Forelimb muscle (tissue), 1 donor: Measurements from ENCODE around the gene CASP2. TPM values are rescaled to one million over a fixed set of nuclear protein-coding genes. Genes with fewer than 3 reads are reported as not detected.

Experiments used
- DNase-seq: peaks from one replicate; pipeline ENCODE4 v3.0.0-alpha.2; 2013; ENCODE audit warnings: low read depth
- polyA plus RNA-seq: library from polyadenylated mRNA; unstranded; fragments of 120-200 nt; gene quantifications from one replicate; pipeline ENCODE4 v1.2.1, GENCODE V29; 2013; ENCODE audit not compliant: insufficient read length

The CASP2 gene
- 20.3 TPM for polyA plus RNA-seq

DNA sequence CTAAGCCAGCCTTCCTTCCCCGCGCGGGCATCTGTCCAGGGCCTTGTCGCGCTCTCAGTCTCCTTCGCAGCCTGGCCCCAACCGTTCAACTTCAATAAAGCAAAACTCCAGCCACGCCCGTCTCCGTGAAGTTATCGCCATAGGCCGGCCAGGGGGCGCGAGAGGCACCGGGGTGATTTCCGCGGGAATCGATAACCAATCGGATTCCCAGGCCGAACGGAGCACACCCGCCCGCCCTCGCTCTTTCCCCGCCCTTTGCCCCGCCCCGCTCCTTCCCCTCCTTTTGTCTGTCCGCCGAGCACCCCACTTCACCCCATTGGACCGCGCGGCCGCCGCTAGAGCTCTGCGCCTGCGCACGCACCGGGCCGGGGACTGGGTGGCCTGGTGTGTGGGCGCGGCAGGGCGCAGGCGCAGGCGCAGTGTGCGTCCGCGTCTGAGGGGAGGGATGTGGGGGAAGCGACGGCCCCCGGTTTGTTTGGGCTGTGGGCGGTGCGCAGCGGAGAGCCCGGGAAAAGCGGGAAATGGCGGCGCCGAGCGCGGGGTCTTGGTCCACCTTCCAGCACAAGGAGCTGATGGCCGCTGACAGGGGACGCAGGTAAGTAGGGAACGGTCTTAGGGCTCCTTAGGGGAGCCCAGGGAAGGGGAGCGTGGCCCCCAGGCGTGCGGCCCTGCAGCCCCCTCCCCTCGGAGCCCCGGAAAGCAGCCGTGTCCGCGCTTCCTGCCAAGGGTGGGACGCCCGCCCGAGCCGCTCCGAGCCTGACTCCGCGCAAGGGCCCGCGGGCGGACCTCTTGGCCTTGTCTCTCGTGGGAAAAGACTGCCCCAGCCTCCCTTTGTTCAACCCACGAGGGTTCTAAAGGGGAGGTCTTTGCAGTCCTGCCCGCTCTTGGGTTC, at the start of gene CASP2:
Gene CASP2 (plus strand): TSS at position 417 of the 892 bp plus-strand sequence. CDS start 105 bp downstream, at position 522.
- peak; percentile 82 for DNase-seq

DNA sequence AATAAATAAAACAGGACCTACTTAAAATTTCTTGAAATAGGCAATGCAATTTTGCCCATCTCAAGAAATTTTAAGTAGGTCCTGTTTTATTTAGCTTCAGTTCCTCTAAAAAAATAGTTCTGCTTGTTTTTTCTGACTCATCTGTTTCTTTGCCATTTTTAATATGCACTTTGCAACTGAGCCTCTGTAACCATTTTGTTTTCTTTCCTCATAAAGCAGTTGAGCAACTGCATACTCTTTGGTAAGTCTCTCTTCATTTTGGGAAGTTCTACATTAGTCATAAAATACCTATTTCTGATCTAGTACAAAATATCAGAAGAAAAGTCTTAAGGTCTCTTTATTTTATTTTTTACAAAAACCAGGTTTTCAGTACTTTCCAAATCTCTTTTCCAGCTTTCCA, 48.3 kb upstream of the CASP2 start:
- no peak for DNase-seq

DNA sequence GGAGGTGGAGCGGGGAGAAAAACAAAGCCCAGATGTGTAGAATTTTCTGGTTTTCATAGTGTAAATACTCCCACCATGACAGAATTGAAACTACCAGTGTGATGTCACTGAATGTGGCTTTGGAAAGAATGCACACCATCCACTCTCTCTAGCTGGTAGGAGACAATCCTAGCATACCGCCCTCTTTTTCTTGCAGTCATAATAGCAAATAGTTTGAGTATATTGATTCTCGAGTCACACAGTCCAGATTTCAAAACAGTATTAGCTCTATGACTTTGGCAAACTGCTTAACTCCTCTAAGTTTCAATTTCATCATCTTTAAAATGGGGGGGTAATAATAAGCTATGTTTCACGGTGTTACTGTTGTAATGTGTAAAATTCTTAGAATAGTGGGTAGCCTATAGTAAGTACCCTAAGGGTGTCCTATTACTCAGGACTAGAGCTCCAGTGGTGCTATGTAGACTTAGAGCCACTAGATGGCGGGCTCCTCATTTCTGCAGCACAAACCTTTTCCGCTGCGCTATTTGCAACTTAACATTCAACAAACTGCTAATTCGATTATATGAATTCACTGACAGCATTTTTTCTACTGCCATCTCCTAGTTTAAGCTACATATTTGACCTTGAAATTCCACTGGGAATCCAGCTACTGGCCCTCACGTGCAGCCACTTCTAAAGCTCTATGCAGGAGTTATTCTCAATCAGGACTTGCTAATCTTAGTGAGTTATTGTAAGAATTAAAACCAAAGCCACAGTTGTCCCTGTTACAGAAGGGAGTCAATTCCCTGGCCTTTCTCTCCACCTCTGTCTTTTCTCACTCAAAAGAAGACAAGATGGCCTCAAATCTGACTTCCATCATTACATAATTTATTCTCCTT, 47.6 kb upstream of the CASP2 start:
- peak; percentile 62 for DNase-seq

DNA sequence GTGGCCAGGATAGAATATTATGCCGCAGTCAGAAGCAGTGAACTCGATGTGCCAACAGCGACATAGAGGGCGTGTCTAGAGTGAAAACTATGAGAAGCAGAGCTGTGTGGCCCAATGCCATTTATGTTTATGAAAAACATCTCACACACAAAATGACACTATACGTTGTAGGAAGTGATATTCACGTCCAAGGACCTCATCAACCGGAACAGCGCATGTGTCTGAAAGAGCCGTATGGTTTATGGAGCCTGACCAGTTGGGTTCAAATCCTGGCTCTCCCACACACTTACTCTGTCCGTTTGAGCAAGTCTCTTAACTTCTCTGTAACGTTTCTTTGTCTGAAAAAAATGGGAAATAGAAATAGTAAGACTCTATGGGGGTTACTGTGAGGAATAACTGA, 45.8 kb upstream of the CASP2 start:
- no peak for DNase-seq

DNA sequence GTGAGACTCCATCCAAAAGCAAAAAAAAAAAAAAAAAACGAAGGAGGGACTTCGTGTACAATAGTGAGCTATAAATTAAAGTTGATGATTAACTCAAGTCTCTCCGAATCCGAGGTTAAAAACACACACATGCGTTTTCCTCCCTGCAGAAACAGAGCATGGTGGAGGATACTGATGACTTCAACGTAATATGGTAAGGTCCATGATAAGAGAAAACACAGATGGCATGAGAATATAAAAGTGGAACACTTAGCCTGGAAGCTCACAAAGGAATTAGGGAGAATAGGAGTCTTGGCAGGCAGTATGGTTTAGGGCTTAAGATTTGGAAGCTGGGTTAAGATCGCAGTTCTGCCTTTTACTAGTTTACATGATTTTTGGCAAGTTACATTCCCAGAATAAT, 45.0 kb upstream of the CASP2 start:
- no peak for DNase-seq

DNA sequence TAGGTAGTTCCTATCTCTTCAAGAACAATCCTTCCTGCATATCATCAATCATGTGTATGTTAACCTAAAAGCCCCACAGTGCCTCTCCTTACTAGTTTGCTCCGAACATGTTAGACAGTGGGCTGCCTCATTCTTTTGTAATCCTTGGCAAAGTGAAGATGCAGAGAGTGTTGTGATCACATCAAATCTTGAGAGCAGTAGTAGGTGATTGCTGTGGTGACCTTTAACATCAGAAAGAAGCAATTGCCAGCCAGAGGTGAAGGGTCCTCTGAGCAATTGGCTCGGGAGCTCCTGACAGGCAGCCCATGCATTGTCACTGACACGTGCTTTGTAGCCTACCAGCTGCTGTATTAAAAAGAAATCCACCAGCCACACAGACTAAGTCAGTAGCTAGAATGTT, 44.5 kb upstream of the CASP2 start:
- no peak for DNase-seq

DNA sequence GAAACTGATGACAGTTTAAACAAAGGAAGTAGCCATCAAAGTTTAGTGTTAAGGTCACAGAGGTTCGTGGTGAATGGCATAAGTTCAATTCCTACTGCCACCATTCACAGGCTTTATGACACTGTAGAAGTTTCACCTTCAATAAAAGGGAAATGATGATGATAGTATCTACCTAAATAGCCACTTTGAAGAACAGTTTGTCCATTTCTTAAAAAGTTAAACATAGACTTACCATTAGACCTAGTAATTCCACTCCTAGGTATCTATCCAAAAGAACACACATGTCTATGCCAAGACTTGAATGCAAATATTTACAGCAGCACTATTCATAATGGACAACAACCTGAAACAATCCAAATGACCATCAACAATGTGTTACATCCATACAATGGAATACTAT, 43.8 kb upstream of the CASP2 start:
- no peak for DNase-seq

DNA sequence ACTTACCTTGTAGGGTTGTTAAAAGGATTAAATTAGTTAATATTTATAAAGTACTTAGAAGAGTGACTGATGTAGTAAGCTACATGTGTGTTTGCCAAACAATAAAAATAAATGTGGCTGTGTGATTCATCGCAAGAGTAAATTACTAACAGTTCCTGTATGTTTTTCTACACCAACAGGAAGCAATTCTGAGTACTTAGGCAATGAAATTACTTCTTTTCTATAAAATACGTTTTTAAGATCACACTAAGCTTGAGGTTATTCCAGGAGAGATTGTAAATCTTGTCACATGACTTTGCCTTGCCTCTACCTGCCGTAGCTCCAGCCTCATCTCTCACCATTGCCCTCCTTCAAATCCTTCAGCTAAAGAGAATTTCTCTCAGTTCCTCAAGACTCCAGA, 43.0 kb upstream of the CASP2 start:
- no peak for DNase-seq

DNA sequence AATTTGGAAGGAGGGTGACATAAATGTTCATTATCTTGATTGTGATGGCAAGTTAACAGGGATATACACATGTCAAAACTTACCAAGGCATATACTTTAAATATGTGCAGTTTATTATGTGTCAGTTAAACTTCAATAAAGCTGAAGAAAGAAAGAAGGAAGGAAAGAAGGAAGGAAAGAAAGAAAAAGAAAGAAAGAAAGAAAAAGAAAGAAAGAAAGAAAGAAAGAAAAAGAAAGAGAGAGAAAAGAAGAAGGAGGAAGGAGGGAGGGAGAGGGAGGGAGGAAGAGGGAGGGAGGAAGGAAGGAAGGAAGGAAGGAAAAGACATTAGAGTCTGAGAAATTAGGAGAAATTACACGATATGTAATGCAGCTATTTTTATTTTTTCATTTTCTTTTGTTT, 40.8 kb upstream of the CASP2 start:
- DNase-seq, result no peak

DNA sequence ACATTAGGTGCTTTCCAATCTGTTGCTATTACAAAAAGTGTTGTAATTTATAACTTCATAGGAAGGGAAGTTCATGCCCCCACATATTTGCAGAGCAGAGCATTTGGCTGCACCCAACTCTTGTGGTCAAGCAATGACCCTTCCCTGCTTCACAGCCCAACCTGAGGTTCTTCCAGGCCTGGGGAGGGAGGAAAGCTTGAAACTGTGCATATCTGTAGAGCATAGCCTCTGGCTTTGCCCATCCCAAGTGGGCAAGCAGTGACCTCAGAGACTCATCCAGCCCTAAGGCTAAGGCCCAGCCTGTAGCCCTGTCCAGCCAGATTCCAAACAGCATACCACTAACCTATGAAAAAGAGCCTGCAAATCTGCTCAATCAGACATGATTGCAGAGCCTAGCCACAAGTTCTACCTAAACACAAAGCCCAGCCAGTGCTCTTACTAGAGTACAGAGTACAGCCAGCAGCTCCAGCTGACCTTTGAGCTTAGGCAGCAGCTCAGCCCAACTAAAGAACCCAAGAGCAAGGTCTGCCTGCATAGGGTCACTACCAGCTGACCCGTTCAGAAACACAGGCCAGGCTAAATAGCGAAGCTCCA, 39.3 kb upstream of the CASP2 start:
- no peak for DNase-seq

DNA sequence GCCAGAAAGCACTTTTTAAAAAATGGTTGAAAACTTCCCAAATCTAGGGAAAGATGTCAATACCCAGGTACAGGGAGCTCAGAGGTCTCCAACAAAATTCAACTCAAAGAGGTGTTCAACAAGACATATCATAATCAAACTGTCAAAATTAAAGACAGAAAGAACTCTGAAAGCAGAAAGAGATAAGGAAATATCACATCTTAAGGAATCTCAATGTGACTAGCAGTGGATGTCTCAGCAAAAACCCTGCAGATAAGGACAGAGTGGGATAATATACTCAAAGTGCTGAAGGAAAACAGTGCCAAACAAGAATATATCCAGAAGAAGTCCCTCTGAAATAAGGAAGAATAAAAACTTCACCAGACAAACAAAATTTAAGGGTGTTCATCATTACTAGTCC, 38.0 kb upstream of the CASP2 start:
- no peak for DNase-seq

DNA sequence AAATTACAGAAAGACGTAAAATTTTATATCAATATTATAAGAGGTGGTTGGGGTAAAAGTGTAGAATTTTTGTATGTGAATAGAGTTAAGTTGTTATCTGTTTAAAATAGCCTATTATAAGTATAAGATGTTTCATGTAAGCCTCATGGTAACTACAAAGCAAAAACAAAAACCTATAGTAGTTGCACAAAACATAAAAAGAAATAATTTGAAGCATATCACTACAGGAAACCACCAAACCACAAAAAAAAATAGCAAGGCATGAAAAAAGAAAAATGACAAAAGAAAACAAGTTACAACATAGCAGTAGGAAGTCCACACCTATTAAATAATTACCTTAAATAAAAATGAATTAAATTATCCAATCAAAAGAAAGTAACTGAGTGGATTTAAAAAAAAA, 37.3 kb upstream of the CASP2 start:
- no peak for DNase-seq

DNA sequence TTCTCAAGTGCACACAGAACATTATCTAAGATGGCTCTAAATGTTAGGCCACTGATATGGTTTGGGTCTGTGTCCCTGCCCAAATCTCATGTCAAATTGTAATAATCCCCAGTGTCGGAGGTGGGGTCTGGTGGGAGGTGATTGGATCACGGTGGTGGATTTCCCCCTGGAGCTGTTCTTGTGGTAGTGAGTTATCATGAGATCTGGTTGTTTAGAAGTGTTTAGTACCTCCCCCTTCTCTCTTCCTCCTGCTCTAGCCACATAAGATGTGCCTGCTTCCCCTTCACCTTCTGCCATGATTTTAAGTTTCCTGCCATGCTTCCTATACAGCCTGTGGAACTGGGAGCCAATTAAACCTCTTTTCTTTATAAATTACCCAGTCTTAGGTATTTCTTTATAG, 36.1 kb upstream of the CASP2 start:
- no peak for DNase-seq

DNA sequence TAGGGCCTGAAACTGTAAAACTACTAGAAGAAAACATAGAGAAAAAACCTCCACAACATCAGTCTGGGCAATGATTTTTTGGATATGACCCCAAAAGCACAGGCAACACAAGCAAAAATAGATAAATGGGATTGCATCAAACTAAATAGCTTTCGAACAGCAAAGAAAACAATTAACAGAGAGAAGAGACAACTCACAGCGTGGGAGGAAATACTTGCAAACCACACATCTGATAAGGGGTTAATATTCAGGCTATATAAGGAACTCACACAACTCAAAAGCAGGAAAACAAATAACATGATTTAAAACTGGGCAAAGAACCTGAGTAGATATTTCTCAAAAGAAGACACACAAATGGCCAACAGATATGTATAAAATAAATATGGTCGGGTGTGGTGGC, 32.6 kb upstream of the CASP2 start:
- no peak for DNase-seq

DNA sequence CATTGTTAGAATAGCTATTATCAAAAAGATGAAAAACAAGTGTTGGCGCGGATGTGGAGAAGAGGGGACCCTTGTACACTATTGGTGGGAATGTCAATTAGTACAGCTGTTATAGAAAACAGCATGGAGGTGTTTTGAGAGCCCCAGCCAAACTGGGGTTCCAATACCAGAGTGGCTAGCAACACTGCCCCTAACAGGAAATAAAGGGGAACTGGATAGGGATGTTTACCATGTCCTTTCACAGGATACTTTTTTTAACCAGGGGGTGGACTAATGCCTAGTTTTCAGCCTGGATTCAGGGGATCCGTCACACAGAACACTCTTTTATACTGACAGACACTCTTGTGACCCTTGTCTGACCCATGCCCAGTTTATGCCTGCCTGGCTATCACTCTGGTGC, 31.8 kb upstream of the CASP2 start:
- DNase-seq, result no peak

DNA sequence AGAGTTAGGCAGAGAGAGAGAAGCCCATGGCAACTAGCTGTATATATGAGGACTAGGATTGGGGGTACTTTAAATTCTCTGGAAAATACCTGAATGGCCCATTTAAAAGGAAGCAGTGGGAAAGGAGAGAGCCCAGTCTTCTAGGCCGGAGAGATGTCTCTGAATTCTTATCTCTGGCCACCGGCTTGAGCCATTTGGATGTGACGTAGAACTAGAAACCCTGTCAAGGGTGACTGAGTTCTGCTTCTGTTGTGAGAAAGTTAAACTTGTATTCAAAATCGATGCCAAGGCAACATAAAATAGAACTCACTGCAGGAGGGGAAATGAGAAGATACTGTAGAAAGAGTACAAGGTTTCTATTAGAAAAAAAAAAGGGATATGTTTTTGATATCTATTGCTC, 31.2 kb upstream of the CASP2 start:
- DNase-seq, result no peak

DNA sequence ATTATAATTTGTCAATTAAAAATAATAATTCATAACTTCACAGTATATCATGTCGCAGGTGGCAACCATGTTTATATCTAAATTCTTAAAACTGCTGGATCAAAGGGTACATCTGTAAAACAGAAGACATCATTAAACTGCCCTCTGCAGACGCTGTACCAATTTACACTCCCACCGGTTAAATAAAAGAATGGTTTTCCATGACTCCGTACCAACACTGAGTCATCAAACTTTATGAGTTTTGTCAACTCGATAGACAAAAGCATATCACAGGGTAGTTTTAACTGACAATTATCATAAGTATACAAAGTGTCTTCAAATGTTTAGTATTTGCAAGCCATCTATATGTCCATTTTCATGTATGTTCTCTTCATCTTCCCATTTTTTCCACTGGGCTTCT, 30.6 kb upstream of the CASP2 start:
- DNase-seq, result no peak

DNA sequence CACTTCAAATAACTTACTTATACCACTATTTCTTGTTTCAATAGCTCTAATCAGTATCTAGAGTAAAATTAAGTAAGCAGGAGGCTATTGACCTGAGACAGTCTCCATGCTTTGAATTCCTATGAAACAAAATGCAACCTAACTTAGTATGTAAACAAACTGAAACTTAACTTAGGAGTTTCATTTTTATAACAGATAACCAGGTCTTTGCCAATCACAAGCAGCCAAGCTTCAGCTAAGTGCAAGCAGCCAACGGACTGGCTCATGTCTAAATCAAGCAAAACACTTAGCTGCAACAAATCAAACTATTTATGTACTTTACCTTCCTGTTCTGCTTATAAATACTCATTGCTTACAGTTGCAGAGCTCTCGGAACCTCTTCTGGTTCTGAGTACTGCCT, 29.3 kb upstream of the CASP2 start:
- no peak for DNase-seq

DNA sequence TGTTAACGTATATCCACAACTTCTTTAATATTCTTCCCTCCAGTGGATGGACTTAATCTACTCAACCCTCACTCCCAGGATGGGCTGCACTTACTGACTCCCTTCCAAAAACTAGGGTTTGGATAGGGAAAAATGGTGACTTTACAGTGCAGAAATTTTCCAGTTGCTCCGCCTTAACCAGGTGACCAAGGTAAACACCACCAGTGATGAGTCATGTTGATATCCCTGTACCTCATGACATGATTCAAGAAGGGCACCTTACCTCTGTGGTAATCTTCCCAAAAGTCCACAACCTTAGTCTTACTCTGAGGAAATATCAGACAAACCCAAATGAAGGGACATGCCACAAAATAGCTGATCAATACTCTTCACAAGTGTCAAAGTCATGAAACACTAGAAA, 28.4 kb upstream of the CASP2 start:
- DNase-seq, result no peak

DNA sequence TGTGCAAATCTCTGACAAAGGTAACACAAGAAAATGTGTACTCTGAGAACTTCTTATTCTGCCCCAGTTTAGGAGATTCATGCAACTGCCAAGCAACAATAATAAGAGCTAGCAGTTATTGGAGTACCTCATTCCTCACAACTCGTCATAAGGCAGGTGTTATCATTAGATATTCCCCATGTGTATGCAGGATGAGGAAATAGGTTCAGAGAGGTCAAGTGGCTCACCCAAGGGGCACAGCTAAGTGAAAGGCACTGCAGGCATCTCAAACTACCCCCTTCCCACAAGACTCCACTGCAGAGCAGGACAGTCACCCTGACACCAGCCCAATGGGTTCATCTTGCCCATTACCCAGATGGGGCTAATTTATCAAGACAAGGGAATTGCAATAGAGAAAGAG, 26.2 kb upstream of the CASP2 start:
- DNase-seq, result no peak

DNA sequence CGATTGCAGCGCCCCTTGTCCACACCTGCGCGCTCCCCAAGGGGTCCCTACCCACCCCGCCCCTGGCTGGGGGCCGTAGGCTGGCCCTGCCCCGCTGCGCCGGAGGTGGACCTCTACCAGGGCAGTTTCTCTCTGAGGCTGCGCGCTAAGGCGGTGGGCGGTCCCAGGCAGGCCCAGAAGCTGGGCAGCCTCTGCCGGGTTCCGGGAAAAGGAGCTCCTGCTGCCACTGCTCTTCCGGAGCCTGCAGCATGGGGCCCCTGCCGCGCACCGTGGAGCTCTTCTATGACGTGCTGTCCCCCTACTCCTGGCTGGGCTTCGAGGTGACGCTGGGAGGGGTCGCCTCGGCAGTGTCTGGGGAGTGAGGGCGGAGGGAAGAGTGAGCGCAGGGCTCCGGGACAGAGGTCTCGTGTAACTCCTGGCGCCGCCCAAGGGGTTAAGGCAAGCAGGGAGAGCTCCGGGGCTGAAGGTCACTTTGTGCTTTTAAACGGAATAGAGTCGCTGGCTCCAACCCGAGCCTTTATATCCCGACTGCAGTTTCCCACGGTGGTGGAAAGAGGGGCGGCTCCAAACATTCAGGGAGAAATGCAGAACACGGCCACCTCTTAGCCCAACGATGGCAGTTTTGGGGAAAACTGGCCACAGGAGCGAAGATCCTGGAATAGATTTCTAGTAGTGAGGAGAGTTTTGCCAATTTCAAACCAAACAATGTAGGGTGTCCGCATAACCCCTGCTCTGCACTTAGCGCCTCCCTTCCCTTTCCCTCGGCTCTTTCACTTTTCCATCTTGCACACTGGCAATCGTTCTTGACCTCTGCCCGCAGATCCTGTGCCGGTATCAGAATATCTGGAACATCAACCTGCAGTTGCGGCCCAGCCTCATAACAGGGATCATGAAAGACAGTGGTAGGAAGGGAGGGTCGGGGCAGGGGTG, 24.6 kb upstream of the CASP2 start, which contains the start of gene GSTK1:
Gene GSTK1 (plus strand): TSS at position 176 of the 930 bp plus-strand sequence. CDS start 73 bp downstream, at position 249.
- DNase-seq, result no peak
